Uterus (tissue), 2 donors: Measurements from ENCODE around the gene KRTAP10-9.

Source experiments
- POLR2A ChIP-seq, 2 donors: fragments of 450-650 bp; IDR thresholded peaks; one replicate each; pipeline ENCODE4 v1.6.1; 2016; ENCODE audit warnings: antibody characterized with exemption in 2 of 2, mild to moderate bottlenecking in 1 of 2, moderate library complexity in 1 of 2
- TF ChIP-seq, protein P1 (sequence below), 4 experiments: fragments of 200-600 bp in 2 of 4; fragments of 450-650 bp in 2 of 4; sonication (generic) in 2 of 4; IDR thresholded peaks; one replicate each; pipeline ENCODE4 v1.5.1; 2016 to 2019; ENCODE audit warnings: antibody characterized with exemption in 4 of 4, mild to moderate bottlenecking in 2 of 4, moderate library complexity in 1 of 4

DNA sequence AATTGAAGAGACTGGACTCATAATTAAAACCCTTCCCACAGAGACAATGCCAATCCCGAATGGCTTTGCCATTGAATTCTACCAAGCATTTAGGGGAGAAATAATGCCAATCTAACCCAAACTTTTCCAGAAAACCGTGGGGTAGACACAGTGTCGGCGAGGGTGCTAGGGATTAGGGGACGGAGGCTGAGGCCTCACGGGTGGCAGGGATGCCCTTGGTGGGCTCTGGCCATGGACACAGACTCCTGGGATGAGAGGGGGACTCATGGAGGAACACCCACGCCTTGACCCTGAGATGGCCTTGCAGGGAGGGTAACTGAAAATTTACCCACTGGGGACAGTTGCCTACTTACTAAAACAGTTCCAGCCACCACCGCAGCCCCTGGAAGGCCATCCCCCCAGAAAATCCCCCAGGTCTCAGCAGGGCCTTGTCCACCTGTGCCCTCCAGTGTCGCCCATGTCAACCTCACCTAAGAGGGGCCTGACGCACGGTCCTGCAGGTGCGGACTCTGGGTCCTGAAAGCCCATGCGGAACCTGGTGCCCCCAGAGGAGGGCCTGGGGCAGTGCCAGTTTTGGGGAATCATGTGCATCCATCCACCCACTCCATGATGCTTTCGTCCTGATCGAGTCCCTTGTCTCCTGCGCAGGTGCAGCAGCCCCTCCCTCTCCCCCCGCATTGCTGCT lies 48.4 kb upstream of the KRTAP10-9 start:
- TF ChIP-seq, protein P1, sequence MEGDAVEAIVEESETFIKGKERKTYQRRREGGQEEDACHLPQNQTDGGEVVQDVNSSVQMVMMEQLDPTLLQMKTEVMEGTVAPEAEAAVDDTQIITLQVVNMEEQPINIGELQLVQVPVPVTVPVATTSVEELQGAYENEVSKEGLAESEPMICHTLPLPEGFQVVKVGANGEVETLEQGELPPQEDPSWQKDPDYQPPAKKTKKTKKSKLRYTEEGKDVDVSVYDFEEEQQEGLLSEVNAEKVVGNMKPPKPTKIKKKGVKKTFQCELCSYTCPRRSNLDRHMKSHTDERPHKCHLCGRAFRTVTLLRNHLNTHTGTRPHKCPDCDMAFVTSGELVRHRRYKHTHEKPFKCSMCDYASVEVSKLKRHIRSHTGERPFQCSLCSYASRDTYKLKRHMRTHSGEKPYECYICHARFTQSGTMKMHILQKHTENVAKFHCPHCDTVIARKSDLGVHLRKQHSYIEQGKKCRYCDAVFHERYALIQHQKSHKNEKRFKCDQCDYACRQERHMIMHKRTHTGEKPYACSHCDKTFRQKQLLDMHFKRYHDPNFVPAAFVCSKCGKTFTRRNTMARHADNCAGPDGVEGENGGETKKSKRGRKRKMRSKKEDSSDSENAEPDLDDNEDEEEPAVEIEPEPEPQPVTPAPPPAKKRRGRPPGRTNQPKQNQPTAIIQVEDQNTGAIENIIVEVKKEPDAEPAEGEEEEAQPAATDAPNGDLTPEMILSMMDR (IDR thresholded peaks at IDR 0.05) = no peak
- TF ChIP-seq POLR2A (IDR thresholded peaks at IDR 0.05) = no peak
